GM19240 (cell line): ENCODE results near the gene CSTF2T.

Experiments used
- DNase-seq: peaks from one replicate; pipeline ENCODE4 v3.0.0; 2011; ENCODE audit warnings: low spot score; ENCODE audit not compliant: insufficient read length

Gene CSTF2T

GRCh38 chr10:51649064-51649463 is 50.3 kb downstream of the CSTF2T start:
- no peak for DNase-seq
